BLaER1 (cell line): ENCODE data around the gene MANBA.
"Not testable (repeated sequence)": the region's sequence is repeated elsewhere in the genome, so short reads cannot be mapped to it uniquely, and the experiment has no call there.

Experiments
- H3K27ac ChIP-seq: shearing (Covaris generic); formaldehyde crosslinking; 2 replicates; pipeline ENCODE4 v1.8.1; 2022
- H3K27me3 ChIP-seq: shearing (Covaris generic); formaldehyde crosslinking; 2 replicates; pipeline ENCODE4 v1.8.1; 2022
- H3K36me3 ChIP-seq: shearing (Covaris generic); formaldehyde crosslinking; 2 replicates; pipeline ENCODE4 v1.8.1; 2022
- H3K4me1 ChIP-seq: shearing (Covaris generic); formaldehyde crosslinking; 2 replicates; pipeline ENCODE4 v1.8.1; 2022
- H3K4me2 ChIP-seq: shearing (Covaris generic); formaldehyde crosslinking; 2 replicates; pipeline ENCODE4 v1.8.1; 2022
- H3K4me3 ChIP-seq: shearing (Covaris generic); formaldehyde crosslinking; 2 replicates; pipeline ENCODE4 v1.8.1; 2022
- H3K9ac ChIP-seq: shearing (Covaris generic); formaldehyde crosslinking; 2 replicates; pipeline ENCODE4 v1.8.1; 2022
- H3K9me3 ChIP-seq: shearing (Covaris generic); formaldehyde crosslinking; 2 replicates; pipeline ENCODE4 v1.8.1; 2022
- H4K20me1 ChIP-seq: shearing (Covaris generic); formaldehyde crosslinking; 2 replicates; pipeline ENCODE4 v1.8.1; 2022
- Cebpa-rat ChIP-seq: shearing (Covaris generic); IDR thresholded peaks from 2 replicates; pipeline ENCODE4 v1.8.1; 2022

Gene MANBA

GRCh38 chr4:102725229-102725628 lies 35.5 kb downstream of the MANBA start:
- H3K4me3 ChIP-seq = no peak overlapping the region
- no peaks in the 10 kb centered on the region for H3K4me1 ChIP-seq
- no peak overlapping the region for H3K27ac ChIP-seq
- peaks cover 6% of the 10 kb centered on the region for H3K9me3 ChIP-seq
- peaks cover 70% of the 10 kb centered on the region for H3K36me3 ChIP-seq
- TF ChIP-seq Cebpa-rat = no peak
- H3K27me3 ChIP-seq = no peaks in the 10 kb centered on the region
- no peak overlapping the region for H3K4me2 ChIP-seq
- H4K20me1 ChIP-seq = no peaks in the 10 kb centered on the region; the same call in 1 of the 2 replicates
- no peak overlapping the region for H3K9ac ChIP-seq

DNA sequence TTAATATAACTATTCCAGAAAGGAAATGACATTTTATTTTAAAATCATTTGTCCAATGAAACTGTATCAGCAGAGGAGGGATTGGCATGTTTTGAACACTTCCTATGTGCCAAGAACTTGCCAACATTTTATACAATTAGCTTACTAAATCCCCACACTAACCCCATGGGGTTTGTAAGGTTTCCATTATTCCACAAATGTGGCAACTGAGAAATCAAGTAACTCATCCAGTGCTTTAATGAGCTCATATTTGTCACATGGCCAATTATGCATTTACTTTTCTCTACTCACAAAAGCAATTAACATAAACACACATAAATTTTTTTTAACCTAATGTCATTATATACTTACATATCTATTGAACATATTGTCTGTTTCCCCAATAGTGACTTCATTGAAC lies 37.3 kb downstream of the MANBA start:
- Histone ChIP-seq H3K4me3 (no peak overlapping the region), H4K20me1 (no peaks in the 10 kb centered on the region; the same call in 1 of the 2 replicates), H3K27ac (no peak overlapping the region), H3K36me3 (peaks cover 70% of the 10 kb centered on the region), H3K4me2 (no peak overlapping the region), H3K9me3 (peaks cover 12% of the 10 kb centered on the region), H3K4me1 (no peaks in the 10 kb centered on the region), H3K27me3 (no peaks in the 10 kb centered on the region), H3K9ac (no peak overlapping the region)
- no peak for TF ChIP-seq Cebpa-rat

DNA sequence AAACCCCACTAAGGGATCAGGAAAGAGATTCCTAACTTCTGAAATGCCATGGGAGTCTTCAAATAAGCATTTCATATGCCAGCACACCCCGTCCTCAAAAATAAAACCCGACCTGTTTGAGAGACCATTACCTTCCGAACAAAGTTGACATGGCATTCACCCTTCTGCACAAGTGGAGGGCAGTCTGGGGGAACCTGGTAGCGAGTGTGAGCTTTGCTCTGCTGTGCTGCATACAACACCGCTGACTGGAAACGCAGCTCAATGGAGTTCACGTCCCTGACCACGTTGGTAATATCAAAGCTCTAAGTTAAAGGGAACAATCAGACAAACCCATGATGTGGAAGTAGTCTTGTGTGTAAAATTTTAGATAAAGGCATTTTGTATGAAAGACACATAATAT lies 38.0 kb downstream of the MANBA start:
- H3K4me3 ChIP-seq = no peak overlapping the region
- no peak for TF ChIP-seq Cebpa-rat
- H3K4me1 ChIP-seq = no peaks in the 10 kb centered on the region
- peaks cover 70% of the 10 kb centered on the region for H3K36me3 ChIP-seq
- no peaks in the 10 kb centered on the region; the same call in 1 of the 2 replicates for H4K20me1 ChIP-seq
- H3K4me2 ChIP-seq = no peak overlapping the region
- no peaks in the 10 kb centered on the region for H3K27me3 ChIP-seq
- no peak overlapping the region for H3K9ac ChIP-seq
- no peak overlapping the region for H3K27ac ChIP-seq
- H3K9me3 ChIP-seq = peaks cover 12% of the 10 kb centered on the region

GRCh38 chr4:102718833-102719575 lies 41.8 kb downstream of the MANBA start:
- not testable (repeated sequence) for H3K9ac ChIP-seq, H3K27ac ChIP-seq, H3K4me3 ChIP-seq, H3K4me1 ChIP-seq, H3K27me3 ChIP-seq, H3K4me2 ChIP-seq, H4K20me1 ChIP-seq
- Histone ChIP-seq H3K9me3 (peaks cover 12% of the 10 kb centered on the region), H3K36me3 (peaks cover 78% of the 10 kb centered on the region)

DNA sequence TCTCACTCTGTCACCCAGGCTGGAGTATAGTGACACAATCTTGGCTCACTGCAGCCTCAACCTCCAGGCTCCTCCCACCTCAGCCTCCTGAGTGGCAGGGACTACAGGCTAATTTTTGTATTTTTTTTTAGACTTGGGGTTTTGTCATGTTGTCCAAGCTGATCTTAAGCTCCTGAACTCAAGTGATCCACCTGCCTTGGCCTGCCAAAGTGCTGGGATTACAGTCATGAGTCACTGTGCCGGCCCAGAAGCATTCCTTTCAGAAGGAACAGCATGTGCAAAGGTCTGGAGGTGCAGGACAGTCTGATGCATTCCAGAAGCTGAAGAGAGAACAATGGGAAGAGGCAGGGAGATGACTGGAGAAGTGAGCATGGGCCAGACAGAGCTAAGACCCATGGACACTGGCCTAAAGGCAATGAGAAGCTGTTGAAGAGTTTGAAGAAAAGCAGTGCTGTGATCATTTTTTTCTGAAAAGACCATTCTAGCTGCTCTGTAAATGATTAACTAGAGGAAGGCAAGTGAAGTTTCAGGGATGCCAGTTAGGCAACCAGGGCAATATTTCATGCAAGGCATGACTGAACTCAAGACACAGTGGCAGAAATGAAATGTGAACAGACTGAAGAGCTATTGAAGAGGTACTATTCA lies 43.2 kb downstream of the MANBA start:
- Histone ChIP-seq H3K36me3 (peaks cover 81% of the 10 kb centered on the region), H3K27me3 (no peaks in the 10 kb centered on the region), H3K4me1 (no peaks in the 10 kb centered on the region), H3K4me3 (no peak overlapping the region), H3K9ac (no peak overlapping the region), H4K20me1 (no peaks in the 10 kb centered on the region), H3K27ac (no peak overlapping the region), H3K9me3 (peaks cover 12% of the 10 kb centered on the region), H3K4me2 (no peak overlapping the region)
- TF ChIP-seq Cebpa-rat = no peak

- H3K9ac ChIP-seq = no peak overlapping the region
- no peak overlapping the region for H3K27ac ChIP-seq
- peaks cover 11% of the 10 kb centered on the region for H3K9me3 ChIP-seq
- H4K20me1 ChIP-seq = no peaks in the 10 kb centered on the region
- peaks cover 67% of the 10 kb centered on the region for H3K36me3 ChIP-seq
- H3K27me3 ChIP-seq = no peaks in the 10 kb centered on the region
- TF ChIP-seq Cebpa-rat = no peak
- no peak overlapping the region for H3K4me2 ChIP-seq
- no peaks in the 10 kb centered on the region for H3K4me1 ChIP-seq
- no peak overlapping the region for H3K4me3 ChIP-seq
Measured at GRCh38 chr4:102715057-102715456, 45.7 kb downstream of the MANBA start.

- not testable (repeated sequence) for H3K4me2 ChIP-seq, H3K4me1 ChIP-seq, H3K27me3 ChIP-seq, H3K27ac ChIP-seq, H3K4me3 ChIP-seq, H4K20me1 ChIP-seq, H3K9ac ChIP-seq, H3K9me3 ChIP-seq
- peaks cover 54% of the 10 kb centered on the region for H3K36me3 ChIP-seq
Measured at GRCh38 chr4:102713774-102714173, 47.0 kb downstream of the MANBA start.

GRCh38 chr4:102713096-102713495 lies 47.7 kb downstream of the MANBA start:
- Histone ChIP-seq H3K4me2 (no peak overlapping the region), H4K20me1 (no peaks in the 10 kb centered on the region), H3K9me3 (no peaks in the 10 kb centered on the region), H3K9ac (no peak overlapping the region), H3K4me1 (no peaks in the 10 kb centered on the region), H3K27ac (no peak overlapping the region), H3K27me3 (no peaks in the 10 kb centered on the region), H3K36me3 (peaks cover 47% of the 10 kb centered on the region), H3K4me3 (no peak overlapping the region)
- no peak for TF ChIP-seq Cebpa-rat

GRCh38 chr4:102710986-102711385 lies 49.8 kb downstream of the MANBA start:
- Histone ChIP-seq H4K20me1 (no peaks in the 10 kb centered on the region), H3K4me3 (no peak overlapping the region), H3K9me3 (peaks cover 8% of the 10 kb centered on the region), H3K27me3 (no peaks in the 10 kb centered on the region), H3K27ac (no peak overlapping the region), H3K9ac (no peak overlapping the region), H3K36me3 (peaks cover 34% of the 10 kb centered on the region), H3K4me2 (no peak overlapping the region), H3K4me1 (no peaks in the 10 kb centered on the region)
- no peak for TF ChIP-seq Cebpa-rat

GRCh38 chr4:102709060-102709459 lies 51.7 kb downstream of the MANBA start:
- H3K27me3 ChIP-seq, H3K9ac ChIP-seq, H3K4me1 ChIP-seq, H3K27ac ChIP-seq, H3K4me2 ChIP-seq, H4K20me1 ChIP-seq, H3K4me3 ChIP-seq: not testable (repeated sequence)
- Histone ChIP-seq H3K36me3 (peaks cover 36% of the 10 kb centered on the region), H3K9me3 (peaks cover 24% of the 10 kb centered on the region)
